ENCODE measurements around the gene C20orf141.
"Not testable (repeated sequence)": the region's sequence is repeated elsewhere in the genome, so short reads cannot be mapped to it uniquely, and the experiment has no call there.

The C20orf141 gene

GRCh38 chr20:2799688-2800520 is 14.9 kb upstream of the C20orf141 start:
- DNase-seq (ENCODE audit: low read depth) = no peak

GRCh38 chr20:2800521-2801285 is 14.1 kb upstream of the C20orf141 start, which contains the start of gene CPXM1:
TSS of gene CPXM1 (minus strand) at chr20:2800627. CDS start at chr20:2800572, 55 bp downstream.
- DNase-seq (ENCODE audit: low read depth) = no peak

GRCh38 chr20:2801286-2801728 is 13.5 kb upstream of the C20orf141 start:
- DNase-seq (ENCODE audit: low read depth) = no peak

GRCh38 chr20:2804041-2804828 is 10.6 kb upstream of the C20orf141 start:
- no peak for DNase-seq (ENCODE audit: low read depth)

- no peak for DNase-seq (ENCODE audit: low read depth)
These were observed 9.7 kb upstream of the C20orf141 start for GRCh38 chr20:2804852-2805688.

GRCh38 chr20:2805689-2806350 is 9.0 kb upstream of the C20orf141 start:
- DNase-seq (ENCODE audit: low read depth) = no peak

GRCh38 chr20:2806351-2806701 is 8.5 kb upstream of the C20orf141 start:
- no peak for DNase-seq (ENCODE audit: low read depth)

GRCh38 chr20:2807019-2807418 is 7.8 kb upstream of the C20orf141 start:
- DNase-seq (ENCODE audit: low read depth) = no peak

GRCh38 chr20:2807929-2808328 is 6.9 kb upstream of the C20orf141 start:
- DNase-seq (ENCODE audit: low read depth) = not testable (repeated sequence)

GRCh38 chr20:2809690-2810089 is 5.1 kb upstream of the C20orf141 start:
- DNase-seq (ENCODE audit: low read depth) = no peak

GRCh38 chr20:2812189-2812588 is 2.6 kb upstream of the C20orf141 start:
- no peak for DNase-seq (ENCODE audit: low read depth)

- DNase-seq (ENCODE audit: low read depth) = no peak
These were observed 711 bp upstream of the C20orf141 start for GRCh38 chr20:2814076-2814475.

- DNase-seq (ENCODE audit: low read depth) = no peak
These were observed 584 bp downstream of the C20orf141 start for GRCh38 chr20:2815242-2815900.

- DNase-seq (ENCODE audit: low read depth) = no peak
These were observed 1.3 kb downstream of the C20orf141 start, which contains the start of gene TMEM239 for GRCh38 chr20:2816030-2816582. TSS of gene TMEM239 (plus strand) at chr20:2816364. CDS start at chr20:2816555, 191 bp downstream.

GRCh38 chr20:2816583-2817340 is 2.0 kb downstream of the C20orf141 start:
- no peak for DNase-seq (ENCODE audit: low read depth)

GRCh38 chr20:2817341-2817726 is 2.5 kb downstream of the C20orf141 start:
- no peak for DNase-seq (ENCODE audit: low read depth)

- no peak for DNase-seq (ENCODE audit: low read depth)
These were observed 3.3 kb downstream of the C20orf141 start for GRCh38 chr20:2817891-2818595.

GRCh38 chr20:2820084-2820895 is 5.5 kb downstream of the C20orf141 start:
- no peak for DNase-seq (ENCODE audit: low read depth)
